HG03457 (cell line): ENCODE data around the gene EIF3L.

Source experiments
- ATAC-seq: cut with Tn5 transposase; IDR thresholded peaks from one replicate; pipeline ENCODE4 v1.9.1; 2021; ENCODE audit warnings: moderate number of reproducible peaks; ENCODE audit not compliant: unreplicated experiment

The EIF3L gene

GRCh38 chr22:37904572-37905533 is 55.6 kb downstream of the EIF3L start:
- ATAC-seq, result no peak

- ATAC-seq, result peak; percentile 66
Measured at GRCh38 chr22:37905534-37906363, 56.5 kb downstream of the EIF3L start, which contains the start of gene MICALL1. Gene MICALL1, plus strand, starts transcription at chr22:37906297. Its CDS starts 126 bp downstream, at chr22:37906423.

GRCh38 chr22:37906364-37907008 is 57.3 kb downstream of the EIF3L start:
- ATAC-seq, result peak; percentile 33

GRCh38 chr22:37907036-37907954 is 58.1 kb downstream of the EIF3L start:
- ATAC-seq, result no peak

- no peak for ATAC-seq
Measured at GRCh38 chr22:37909766-37910165, 60.5 kb downstream of the EIF3L start.

- ATAC-seq, result no peak
Measured at GRCh38 chr22:37910890-37911672, 61.9 kb downstream of the EIF3L start.

GRCh38 chr22:37911697-37912096 is 62.5 kb downstream of the EIF3L start:
- ATAC-seq, result no peak

- ATAC-seq, result no peak
Measured at GRCh38 chr22:37912171-37912570, 63.0 kb downstream of the EIF3L start.

GRCh38 chr22:37913233-37913721 is 64.1 kb downstream of the EIF3L start:
- ATAC-seq, result no peak

- no peak for ATAC-seq
Measured at GRCh38 chr22:37916311-37916710, 67.1 kb downstream of the EIF3L start.

GRCh38 chr22:37917874-37918548 is 68.8 kb downstream of the EIF3L start:
- ATAC-seq, result no peak

GRCh38 chr22:37918580-37919270 is 69.5 kb downstream of the EIF3L start:
- no peak for ATAC-seq

- ATAC-seq, result no peak
Measured at GRCh38 chr22:37920126-37920525, 70.9 kb downstream of the EIF3L start.

GRCh38 chr22:37922191-37922590 is 73.0 kb downstream of the EIF3L start:
- no peak for ATAC-seq

- no peak for ATAC-seq
Measured at GRCh38 chr22:37923927-37924326, 74.7 kb downstream of the EIF3L start.

GRCh38 chr22:37924386-37925065 is 75.3 kb downstream of the EIF3L start:
- no peak for ATAC-seq

- ATAC-seq, result no peak
Measured at GRCh38 chr22:37925330-37925729, 76.1 kb downstream of the EIF3L start.
